ENCODE results near the gene BACH1. TPM values are rescaled to one million over a fixed set of nuclear protein-coding genes. Genes with fewer than 3 reads are reported as not detected.

BACH1 gene
- total and polyA plus RNA-seq, 2 donors (not counting 1 experiment from before 2014, with no cell fraction given) = 10.1 to 221 TPM

GRCh38 chr21:29261555-29262540 is 36.9 kb upstream of the BACH1 start:
- Histone ChIP-seq H3K4me3 (ENCODE audit: control extremely low read depth in 1 of 5, extremely low read depth in 1 of 5, insufficient read depth in 1 of 5, low read depth in 2 of 5, low read length in 4 of 5) (no peak overlapping the region), H3K4me2 (replicated peaks; ENCODE audit: low read depth, low read length, poor library complexity, severe bottlenecking) (no peak overlapping the region), H3K9me3 (ENCODE audit: control extremely low read depth in 1 of 3, control insufficient read depth in 2 of 3, insufficient read depth in 1 of 3, low read length in 2 of 3) (no peaks in the 10 kb centered on the region), H4K20me1 (ENCODE audit: control insufficient read depth, insufficient read depth, low read length, poor library complexity, severe bottlenecking) (no peaks in the 10 kb centered on the region), H3K79me2 (ENCODE audit: control insufficient read depth, insufficient read depth, low read length) (no peaks in the 10 kb centered on the region), H3K9ac (ENCODE audit: low read length) (no peak overlapping the region), H3K36me3 (replicated peaks in 1 of 2; ENCODE audit: control extremely low read depth in 1 of 2, control insufficient read depth in 1 of 2, extremely low read depth in 1 of 2, insufficient read depth in 2 of 2, low read length in 1 of 2) (no peaks in the 10 kb centered on the region), H2AFZ (ENCODE audit: insufficient read depth, low read depth, low read length, poor library complexity, severe bottlenecking) (no peak overlapping the region), H3K27ac (ENCODE audit: low read length in 2 of 2) (no peak overlapping the region), H3K4me1 (ENCODE audit: control insufficient read depth in 2 of 2, insufficient read depth in 2 of 2, low read length in 2 of 2) (no peaks in the 10 kb centered on the region), H3K27me3 (replicated peaks in 1 of 4; ENCODE audit: control extremely low read depth in 1 of 4, control insufficient read depth in 3 of 4, insufficient read depth in 4 of 4, low read length in 3 of 4) (no peaks in the 10 kb centered on the region)
- Mint-ChIP-seq H3K4me1 (peaks cover 9% of the 10 kb centered on the region), H3K27ac (no peak overlapping the region), H3K4me3 (no peak overlapping the region), H3K27me3 (no peaks in the 10 kb centered on the region), H3K9me3 (ENCODE audit: insufficient read depth) (no peaks in the 10 kb centered on the region)
- CTCF ChIA-PET = interaction anchor here (1.2 to 1.6 kb wide), 2 partner anchors 28 to 38 kb away, joined by 3 read pairs; no protein-coding TSS in a partner anchor
- intact Hi-C loops (cut with micrococcal nuclease) = loop anchor here (10.0 kb wide), 1 partner anchor 113 kb away; no protein-coding TSS in a partner anchor
- DNase-seq (no peak), ATAC-seq (ENCODE audit: low read depth) (no peak)
- TF ChIP-seq EZH2 (IDR thresholded peaks at IDR 0.05; ENCODE audit: borderline replicate concordance, insufficient read depth, low read depth, low read length, poor library complexity, severe bottlenecking) = no peak
- TF ChIP-seq CTCF (IDR thresholded peaks at IDR 0.05) = no peak
- WGBS (ENCODE audit: insufficient coverage) = 90% methylated on average over 2 of the region's 7 CpGs
- POLR2A ChIA-PET = interaction anchor here (0.7 to 0.9 kb wide), 2 partner anchors 14 to 24 kb away, joined by 3 read pairs; no protein-coding TSS in a partner anchor

GRCh38 chr21:29264721-29265120 is 34.0 kb upstream of the BACH1 start:
- no peak overlapping the region for H3K9ac ChIP-seq (ENCODE audit: low read length)
- no peaks in the 10 kb centered on the region for H3K36me3 ChIP-seq (replicated peaks in 1 of 2; ENCODE audit: control extremely low read depth in 1 of 2, control insufficient read depth in 1 of 2, extremely low read depth in 1 of 2, insufficient read depth in 2 of 2, low read length in 1 of 2)
- Mint-ChIP-seq H3K4me1 (peaks cover 9% of the 10 kb centered on the region), H3K27me3 (no peaks in the 10 kb centered on the region), H3K4me3 (no peak overlapping the region), H3K9me3 (ENCODE audit: insufficient read depth) (no peaks in the 10 kb centered on the region), H3K27ac (no peak overlapping the region)
- no peak overlapping the region for H3K4me2 ChIP-seq (replicated peaks; ENCODE audit: low read depth, low read length, poor library complexity, severe bottlenecking)
- H3K4me3 ChIP-seq (ENCODE audit: control extremely low read depth in 1 of 5, extremely low read depth in 1 of 5, insufficient read depth in 1 of 5, low read depth in 2 of 5, low read length in 4 of 5) = no peak overlapping the region
- POLR2A ChIA-PET = no interaction called here
- H3K27me3 ChIP-seq (replicated peaks in 1 of 4; ENCODE audit: control extremely low read depth in 1 of 4, control insufficient read depth in 3 of 4, insufficient read depth in 4 of 4, low read length in 3 of 4) = no peaks in the 10 kb centered on the region
- no peaks in the 10 kb centered on the region for H3K9me3 ChIP-seq (ENCODE audit: control extremely low read depth in 1 of 3, control insufficient read depth in 2 of 3, insufficient read depth in 1 of 3, low read length in 2 of 3)
- CTCF ChIA-PET = interaction anchor here (1.5 kb wide), 1 partner anchor 108 kb away, joined by 3 read pairs; no protein-coding TSS in a partner anchor
- no peak for DNase-seq
- no peak for ATAC-seq (ENCODE audit: low read depth)
- no peaks in the 10 kb centered on the region for H3K79me2 ChIP-seq (ENCODE audit: control insufficient read depth, insufficient read depth, low read length)
- no peak overlapping the region for H2AFZ ChIP-seq (ENCODE audit: insufficient read depth, low read depth, low read length, poor library complexity, severe bottlenecking)
- WGBS (ENCODE audit: insufficient coverage) = no CpG with 5 or more reads among the region's 1 CpG
- H3K4me1 ChIP-seq (ENCODE audit: control insufficient read depth in 2 of 2, insufficient read depth in 2 of 2, low read length in 2 of 2) = no peaks in the 10 kb centered on the region
- intact Hi-C loops (cut with micrococcal nuclease) = loop anchor here (10.0 kb wide), 1 partner anchor 110 kb away; no protein-coding TSS in a partner anchor
- no peak overlapping the region for H3K27ac ChIP-seq (ENCODE audit: low read length in 2 of 2)
- TF ChIP-seq CTCF (IDR thresholded peaks at IDR 0.05) = no peak
- TF ChIP-seq EZH2 (IDR thresholded peaks at IDR 0.05; ENCODE audit: borderline replicate concordance, insufficient read depth, low read depth, low read length, poor library complexity, severe bottlenecking) = no peak
- H4K20me1 ChIP-seq (ENCODE audit: control insufficient read depth, insufficient read depth, low read length, poor library complexity, severe bottlenecking) = no peaks in the 10 kb centered on the region

Data from B cell (primary cell).